HG03095 (cell line): ENCODE measurements around the gene PAXX.

ENCODE experiments used
- ATAC-seq: cut with Tn5 transposase; IDR thresholded peaks from one replicate; pipeline ENCODE4 v1.9.1; 2021; ENCODE audit warnings: moderate library complexity; ENCODE audit not compliant: unreplicated experiment

Gene PAXX

GRCh38 chr9:136964833-136965422 lies 27.3 kb upstream of the PAXX start:
- ATAC-seq: no peak

- no peak for ATAC-seq
Measured at GRCh38 chr9:136965771-136966484, 26.3 kb upstream of the PAXX start.

- ATAC-seq: no peak
Measured at GRCh38 chr9:136968333-136969127, 23.7 kb upstream of the PAXX start.

GRCh38 chr9:136969150-136969549 lies 23.1 kb upstream of the PAXX start:
- no peak for ATAC-seq

GRCh38 chr9:136969774-136970173 lies 22.4 kb upstream of the PAXX start:
- no peak for ATAC-seq

- no peak for ATAC-seq
Measured at GRCh38 chr9:136970361-136970760, 21.9 kb upstream of the PAXX start.

- ATAC-seq: no peak
Measured at GRCh38 chr9:136971746-136972145, 20.5 kb upstream of the PAXX start.

GRCh38 chr9:136972335-136972734 lies 19.9 kb upstream of the PAXX start:
- ATAC-seq: no peak

- no peak for ATAC-seq
Measured at GRCh38 chr9:136972743-136973142, 19.5 kb upstream of the PAXX start.

- ATAC-seq: no peak
Measured at GRCh38 chr9:136973618-136974617, 18.3 kb upstream of the PAXX start.

GRCh38 chr9:136974817-136975535 lies 17.2 kb upstream of the PAXX start:
- no peak for ATAC-seq

GRCh38 chr9:136975644-136976043 lies 16.6 kb upstream of the PAXX start:
- ATAC-seq: no peak

- no peak for ATAC-seq
Measured at GRCh38 chr9:136977223-136977622, 15.0 kb upstream of the PAXX start, which contains the start of gene PTGDS. TSS of gene PTGDS (plus strand) at chr9:136977504. CDS start at chr9:136977579, 75 bp downstream.

GRCh38 chr9:136977649-136978072 lies 14.6 kb upstream of the PAXX start:
- no peak for ATAC-seq

GRCh38 chr9:136978073-136978864 lies 14.0 kb upstream of the PAXX start:
- ATAC-seq: no peak

GRCh38 chr9:136978865-136979544 lies 13.2 kb upstream of the PAXX start:
- ATAC-seq: no peak

- ATAC-seq: no peak
Measured at GRCh38 chr9:136979769-136980587, 12.2 kb upstream of the PAXX start.
